ENCODE measurements around the gene KIAA0753.

The KIAA0753 gene

DNA sequence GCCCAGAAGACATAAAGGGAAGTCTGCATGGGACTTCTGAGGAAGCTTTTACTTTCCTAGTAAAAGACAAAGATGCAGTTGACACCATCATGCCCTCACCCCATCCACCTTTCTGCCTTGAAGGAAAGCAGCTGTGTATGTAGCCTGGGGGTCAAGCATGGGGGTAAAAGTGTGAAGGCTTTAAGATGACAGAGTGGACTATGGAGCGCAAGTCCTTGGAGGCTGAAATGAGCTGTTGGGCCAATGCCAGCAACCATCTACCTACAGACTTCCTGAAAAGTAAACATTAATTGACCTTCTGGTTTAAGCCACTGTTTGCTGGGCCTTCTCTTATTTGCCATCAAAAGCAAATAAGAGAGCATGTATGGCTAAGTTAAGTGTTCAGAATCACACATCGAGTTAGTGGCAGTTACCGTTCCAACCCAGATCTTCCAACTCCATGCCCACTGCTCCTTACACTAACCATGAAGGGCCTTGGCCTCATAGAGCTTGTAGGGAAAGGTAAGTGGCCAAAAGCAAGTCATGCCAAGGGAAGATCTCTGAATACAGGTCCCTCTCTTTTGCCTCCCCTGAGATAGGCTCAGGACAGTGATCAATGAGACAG is 42.7 kb upstream of the KIAA0753 start:
- in situ Hi-C loops (cut with MboI; ENCODE audit: low pct_unique_long_range_greater_than_20kb, low sequenced_read_pairs, unreplicated experiment) = no loop called here
- DNase-seq (ENCODE audit: low spot score) = no peak
- TF ChIP-seq, protein P1, sequence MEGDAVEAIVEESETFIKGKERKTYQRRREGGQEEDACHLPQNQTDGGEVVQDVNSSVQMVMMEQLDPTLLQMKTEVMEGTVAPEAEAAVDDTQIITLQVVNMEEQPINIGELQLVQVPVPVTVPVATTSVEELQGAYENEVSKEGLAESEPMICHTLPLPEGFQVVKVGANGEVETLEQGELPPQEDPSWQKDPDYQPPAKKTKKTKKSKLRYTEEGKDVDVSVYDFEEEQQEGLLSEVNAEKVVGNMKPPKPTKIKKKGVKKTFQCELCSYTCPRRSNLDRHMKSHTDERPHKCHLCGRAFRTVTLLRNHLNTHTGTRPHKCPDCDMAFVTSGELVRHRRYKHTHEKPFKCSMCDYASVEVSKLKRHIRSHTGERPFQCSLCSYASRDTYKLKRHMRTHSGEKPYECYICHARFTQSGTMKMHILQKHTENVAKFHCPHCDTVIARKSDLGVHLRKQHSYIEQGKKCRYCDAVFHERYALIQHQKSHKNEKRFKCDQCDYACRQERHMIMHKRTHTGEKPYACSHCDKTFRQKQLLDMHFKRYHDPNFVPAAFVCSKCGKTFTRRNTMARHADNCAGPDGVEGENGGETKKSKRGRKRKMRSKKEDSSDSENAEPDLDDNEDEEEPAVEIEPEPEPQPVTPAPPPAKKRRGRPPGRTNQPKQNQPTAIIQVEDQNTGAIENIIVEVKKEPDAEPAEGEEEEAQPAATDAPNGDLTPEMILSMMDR (IDR thresholded peaks at IDR 0.05; ENCODE audit: extremely low read depth, insufficient read depth, missing control alignments) = no peak

DNA sequence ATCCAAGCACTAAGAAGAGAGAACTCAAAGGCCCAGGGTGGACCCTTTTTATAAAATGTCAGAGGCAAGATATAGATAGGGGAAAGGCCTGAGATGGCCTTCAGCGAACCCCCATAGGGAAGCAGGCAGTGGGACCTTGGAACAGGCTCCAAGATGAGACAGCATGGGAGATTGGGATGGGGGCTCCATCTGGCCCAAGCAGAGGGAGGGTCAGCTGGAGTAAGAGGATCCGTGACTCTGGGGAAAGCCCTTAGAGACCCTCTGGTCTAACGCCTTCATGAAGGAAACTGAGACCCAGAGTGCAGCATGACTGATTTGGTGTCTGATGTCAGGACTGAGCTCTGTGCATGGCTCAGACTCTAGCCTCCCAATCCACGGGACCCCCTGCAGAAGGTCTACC is 41.8 kb upstream of the KIAA0753 start:
- in situ Hi-C loops (cut with MboI; ENCODE audit: low pct_unique_long_range_greater_than_20kb, low sequenced_read_pairs, unreplicated experiment) = no loop called here
- no peak for DNase-seq (ENCODE audit: low spot score)
- TF ChIP-seq, protein P1 (IDR thresholded peaks at IDR 0.05; ENCODE audit: extremely low read depth, insufficient read depth, missing control alignments) = no peak

DNA sequence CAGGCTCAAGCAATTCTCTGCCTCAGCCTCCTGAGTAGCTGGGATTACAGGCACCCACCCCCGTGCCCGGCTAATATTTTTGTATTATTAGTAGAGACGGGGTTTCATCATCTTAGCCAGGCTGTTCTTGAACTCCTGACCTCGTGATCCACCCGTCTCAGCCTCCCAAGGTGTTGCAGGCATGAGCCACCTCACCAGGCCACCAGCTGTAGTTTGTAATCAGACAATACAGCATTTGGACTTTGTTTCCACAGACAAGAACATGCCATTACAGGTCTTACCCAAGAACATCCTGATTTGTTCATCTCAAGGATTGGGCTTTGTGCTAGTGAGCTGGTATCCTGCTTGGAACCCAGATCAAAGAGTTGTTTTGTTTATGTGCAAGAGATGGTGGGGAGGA is 41.2 kb upstream of the KIAA0753 start:
- in situ Hi-C loops (cut with MboI; ENCODE audit: low pct_unique_long_range_greater_than_20kb, low sequenced_read_pairs, unreplicated experiment) = no loop called here
- no peak for DNase-seq (ENCODE audit: low spot score)
- TF ChIP-seq, protein P1 (IDR thresholded peaks at IDR 0.05; ENCODE audit: extremely low read depth, insufficient read depth, missing control alignments) = no peak

DNA sequence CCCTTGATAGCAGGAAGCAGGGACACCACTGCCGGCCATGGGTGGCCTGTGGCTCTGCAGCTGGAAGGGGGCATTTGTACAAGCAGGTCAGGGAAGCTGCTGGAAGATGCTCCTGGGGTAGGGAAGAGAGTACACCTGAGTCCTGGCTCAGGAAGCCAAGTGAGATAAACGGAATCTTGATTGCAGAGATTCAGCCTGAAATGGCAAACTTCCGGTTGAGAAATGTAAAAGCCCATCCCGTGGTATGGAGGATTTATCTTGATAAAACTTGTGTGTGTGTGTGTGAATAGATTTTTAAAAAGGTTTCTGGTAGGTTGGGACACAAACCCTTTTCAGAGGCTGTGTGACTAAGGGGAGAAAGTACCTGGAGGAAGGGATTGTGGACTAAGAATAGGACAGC is 40.7 kb upstream of the KIAA0753 start:
- in situ Hi-C loops (cut with MboI; ENCODE audit: low pct_unique_long_range_greater_than_20kb, low sequenced_read_pairs, unreplicated experiment) = no loop called here
- TF ChIP-seq, protein P1 (IDR thresholded peaks at IDR 0.05; ENCODE audit: extremely low read depth, insufficient read depth, missing control alignments) = no peak
- DNase-seq (ENCODE audit: low spot score) = no peak

DNA sequence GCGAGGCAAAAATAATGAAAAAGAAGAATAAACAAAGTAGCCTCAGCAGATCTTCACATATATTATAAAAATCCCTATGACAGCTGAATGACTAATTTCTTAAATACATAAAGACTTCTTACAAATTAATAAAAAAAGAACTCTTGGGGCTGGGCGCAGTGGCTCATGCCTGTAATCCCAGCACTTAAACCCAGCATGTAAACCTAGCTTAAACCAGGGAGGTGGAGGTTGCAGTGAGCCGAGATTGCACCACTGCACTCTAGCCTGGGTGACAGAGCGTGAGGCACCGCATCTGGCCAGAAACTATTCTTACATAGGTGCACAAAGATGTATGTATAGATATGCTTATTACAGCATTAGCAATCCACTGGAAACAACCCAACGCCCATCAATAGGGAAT is 38.7 kb upstream of the KIAA0753 start:
- in situ Hi-C loops (cut with MboI; ENCODE audit: low pct_unique_long_range_greater_than_20kb, low sequenced_read_pairs, unreplicated experiment) = no loop called here
- TF ChIP-seq, protein P1 (IDR thresholded peaks at IDR 0.05; ENCODE audit: extremely low read depth, insufficient read depth, missing control alignments) = no peak

DNA sequence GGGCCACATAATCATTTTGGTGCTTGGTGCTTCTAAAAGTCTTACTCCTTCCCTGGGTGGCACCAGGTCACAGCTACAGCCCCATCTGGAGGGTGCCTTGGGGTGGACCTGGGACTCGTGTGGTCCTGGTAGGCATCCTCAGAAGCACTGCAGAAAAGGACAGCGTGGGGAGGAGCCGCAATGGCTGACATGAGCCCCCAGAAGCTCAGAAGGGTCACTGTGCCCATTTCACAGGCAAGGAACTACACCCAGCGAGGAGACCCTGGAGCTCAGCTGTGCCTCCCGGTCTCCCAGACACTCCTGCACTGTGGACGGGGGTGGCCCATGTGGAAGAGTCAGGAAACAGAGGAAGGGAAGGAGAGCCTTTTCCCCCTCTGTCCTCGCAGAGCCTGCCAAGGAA is 37.4 kb upstream of the KIAA0753 start:
- TF ChIP-seq, protein P1 (IDR thresholded peaks at IDR 0.05; ENCODE audit: extremely low read depth, insufficient read depth, missing control alignments) = no peak
- in situ Hi-C loops (cut with MboI; ENCODE audit: low pct_unique_long_range_greater_than_20kb, low sequenced_read_pairs, unreplicated experiment) = no loop called here
- no peak for DNase-seq (ENCODE audit: low spot score)

More for the DNA sequence above, 38.7 kb upstream of the KIAA0753 start:
- DNase-seq (ENCODE audit: low spot score) = no peak
